Gastroesophageal sphincter (tissue), 3 donors: Measurements from ENCODE around the gene HNRNPR.

Experiments used
- EP300 ChIP-seq: sonication (generic); formaldehyde crosslinking; IDR thresholded peaks from one replicate; pipeline ENCODE4 v1.6.1; 2017; ENCODE audit warnings: antibody characterized with exemption, mild to moderate bottlenecking
- POLR2A ChIP-seq, 2 donors: fragments of 450-650 bp; IDR thresholded peaks; one replicate each; pipeline ENCODE4 v1.6.1; 2017; ENCODE audit warnings: antibody characterized with exemption in 2 of 2, mild to moderate bottlenecking in 2 of 2, moderate library complexity in 1 of 2
- POLR2AphosphoS5 ChIP-seq: sonication (generic); formaldehyde crosslinking; IDR thresholded peaks from one replicate; pipeline ENCODE4 v1.6.1; 2017; ENCODE audit warnings: antibody characterized with exemption
- TF ChIP-seq, protein P1 (sequence below), 4 experiments: fragments of 200-600 bp in 2 of 4; fragments of 450-650 bp in 2 of 4; sonication (generic) in 1 of 4; IDR thresholded peaks; one replicate each; pipeline ENCODE4 v1.5.1; 2017 to 2019; ENCODE audit warnings: antibody characterized with exemption in 4 of 4, mild to moderate bottlenecking in 2 of 4, moderate library complexity in 2 of 4

DNA sequence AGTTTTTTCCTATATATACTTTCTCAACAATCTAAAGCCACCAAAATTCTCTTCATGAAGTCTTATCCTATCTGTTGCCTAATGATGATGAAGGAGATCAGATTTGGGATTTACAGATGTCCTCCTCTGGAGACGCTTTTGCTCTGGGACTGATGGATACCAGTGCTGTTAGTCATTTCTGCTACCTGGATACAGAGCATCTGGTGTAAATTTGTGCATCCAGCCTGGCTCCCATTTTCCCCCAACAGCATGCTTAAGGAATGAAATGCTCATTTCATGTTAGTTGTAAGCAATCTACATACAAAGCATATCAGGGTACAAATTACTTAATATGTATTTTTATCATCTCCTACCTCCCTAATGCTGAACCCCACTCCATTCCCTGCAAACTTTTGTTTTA is 57.7 kb downstream of the HNRNPR start:
- TF ChIP-seq POLR2AphosphoS5 = no peak
- TF ChIP-seq, protein P1, sequence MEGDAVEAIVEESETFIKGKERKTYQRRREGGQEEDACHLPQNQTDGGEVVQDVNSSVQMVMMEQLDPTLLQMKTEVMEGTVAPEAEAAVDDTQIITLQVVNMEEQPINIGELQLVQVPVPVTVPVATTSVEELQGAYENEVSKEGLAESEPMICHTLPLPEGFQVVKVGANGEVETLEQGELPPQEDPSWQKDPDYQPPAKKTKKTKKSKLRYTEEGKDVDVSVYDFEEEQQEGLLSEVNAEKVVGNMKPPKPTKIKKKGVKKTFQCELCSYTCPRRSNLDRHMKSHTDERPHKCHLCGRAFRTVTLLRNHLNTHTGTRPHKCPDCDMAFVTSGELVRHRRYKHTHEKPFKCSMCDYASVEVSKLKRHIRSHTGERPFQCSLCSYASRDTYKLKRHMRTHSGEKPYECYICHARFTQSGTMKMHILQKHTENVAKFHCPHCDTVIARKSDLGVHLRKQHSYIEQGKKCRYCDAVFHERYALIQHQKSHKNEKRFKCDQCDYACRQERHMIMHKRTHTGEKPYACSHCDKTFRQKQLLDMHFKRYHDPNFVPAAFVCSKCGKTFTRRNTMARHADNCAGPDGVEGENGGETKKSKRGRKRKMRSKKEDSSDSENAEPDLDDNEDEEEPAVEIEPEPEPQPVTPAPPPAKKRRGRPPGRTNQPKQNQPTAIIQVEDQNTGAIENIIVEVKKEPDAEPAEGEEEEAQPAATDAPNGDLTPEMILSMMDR (IDR thresholded peaks at IDR 0.05) = no peak
- TF ChIP-seq POLR2A (IDR thresholded peaks at IDR 0.05) = no peak
- TF ChIP-seq EP300 = no peak
